Measurements from ENCODE around the gene DNMT3A.

Gene DNMT3A

GRCh38 chr2:25367296-25367695, 25.6 kb upstream of the DNMT3A start:
- DNase-seq (ENCODE audit: extremely low read depth, low read depth) = no peak
- TF ChIP-seq CTCF (IDR thresholded peaks at IDR 0.05; ENCODE audit: low read depth, low read length, missing control alignments) = no peak

GRCh38 chr2:25366629-25367028, 24.9 kb upstream of the DNMT3A start:
- TF ChIP-seq CTCF (IDR thresholded peaks at IDR 0.05; ENCODE audit: low read depth, low read length, missing control alignments) = no peak
- no peak overlapping the region for H3K4me3 ChIP-seq (replicated peaks; ENCODE audit: low read depth, low read length)
- no peak for DNase-seq (ENCODE audit: extremely low read depth, low read depth)

More at GRCh38 chr2:25367296-25367695, 25.6 kb upstream of the DNMT3A start:
- no peak overlapping the region for H3K4me3 ChIP-seq (replicated peaks; ENCODE audit: low read depth, low read length)

GRCh38 chr2:25365241-25365640, 23.5 kb upstream of the DNMT3A start:
- no peak for DNase-seq (ENCODE audit: extremely low read depth, low read depth)
- H3K4me3 ChIP-seq (replicated peaks; ENCODE audit: low read depth, low read length) = no peak overlapping the region
- TF ChIP-seq CTCF (IDR thresholded peaks at IDR 0.05; ENCODE audit: low read depth, low read length, missing control alignments) = no peak

GRCh38 chr2:25363733-25364132, 22.0 kb upstream of the DNMT3A start:
- no peak overlapping the region for H3K4me3 ChIP-seq (replicated peaks; ENCODE audit: low read depth, low read length)
- no peak for TF ChIP-seq CTCF (IDR thresholded peaks at IDR 0.05; ENCODE audit: low read depth, low read length, missing control alignments)
- DNase-seq (ENCODE audit: extremely low read depth, low read depth) = no peak

GRCh38 chr2:25362434-25363145, 20.9 kb upstream of the DNMT3A start:
- no peak for DNase-seq (ENCODE audit: extremely low read depth, low read depth)
- TF ChIP-seq CTCF (IDR thresholded peaks at IDR 0.05; ENCODE audit: low read depth, low read length, missing control alignments) = no peak
- peak overlapping the region; percentile 14 for H3K4me3 ChIP-seq (replicated peaks; ENCODE audit: low read depth, low read length)

GRCh38 chr2:25362049-25362433, 20.3 kb upstream of the DNMT3A start:
- peak; percentile 82 for DNase-seq (ENCODE audit: extremely low read depth, low read depth)
- peak overlapping the region; percentile 14 for H3K4me3 ChIP-seq (replicated peaks; ENCODE audit: low read depth, low read length)
- peak; percentile 96 for TF ChIP-seq CTCF (IDR thresholded peaks at IDR 0.05; ENCODE audit: low read depth, low read length, missing control alignments)

All from HFF-Myc (cell line).